Activated CD4-positive, alpha-beta T cell treated with anti-CD3 and anti-CD28 coated beads for 1 hour (primary cell): ENCODE measurements around the gene IAPP.
"Not testable (repeated sequence)": the region's sequence is repeated elsewhere in the genome, so short reads cannot be mapped to it uniquely, and the experiment has no call there.

Experiments
- DNase-seq: peaks from one replicate; pipeline ENCODE4 v3.0.0-alpha.2; 2020

Gene IAPP

DNA sequence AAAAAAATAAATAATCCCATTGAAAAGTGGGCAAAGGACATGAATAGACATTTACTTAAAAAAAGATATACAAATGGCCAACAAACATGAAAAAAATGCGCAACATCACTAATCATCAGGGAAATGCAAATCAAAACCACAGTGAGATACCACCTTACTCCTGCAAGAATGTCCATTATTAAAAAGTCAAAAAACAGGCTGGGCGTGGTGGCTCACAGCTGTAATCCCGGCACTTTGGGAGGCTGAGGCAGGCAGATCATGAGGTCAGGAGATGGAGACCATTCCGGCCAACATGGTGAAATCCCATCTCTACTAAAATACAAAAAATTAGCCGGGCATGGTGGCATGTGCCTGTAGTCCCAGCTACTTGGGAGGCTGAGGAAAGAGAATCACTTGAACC, 8.6 kb downstream of the IAPP start:
- not testable (repeated sequence) for DNase-seq

DNA sequence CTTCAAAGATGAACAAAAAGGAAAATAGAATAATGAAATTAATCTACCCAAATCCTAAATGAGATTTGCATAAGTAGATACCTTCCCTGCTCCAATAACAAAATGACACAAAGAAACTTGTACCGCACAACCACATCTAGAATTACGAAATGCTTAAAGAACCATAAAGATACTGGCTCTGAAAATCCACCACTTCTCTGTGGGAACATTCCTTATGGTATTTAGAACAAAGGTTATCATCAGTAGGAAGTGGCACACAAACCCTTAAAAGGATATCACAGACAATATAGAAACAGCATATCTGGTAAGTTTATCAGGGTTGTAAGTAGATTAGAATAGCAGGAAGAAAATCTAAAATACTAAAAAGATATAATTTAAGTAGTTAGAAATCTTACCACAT, 11.6 kb downstream of the IAPP start:
- DNase-seq: no peak

DNA sequence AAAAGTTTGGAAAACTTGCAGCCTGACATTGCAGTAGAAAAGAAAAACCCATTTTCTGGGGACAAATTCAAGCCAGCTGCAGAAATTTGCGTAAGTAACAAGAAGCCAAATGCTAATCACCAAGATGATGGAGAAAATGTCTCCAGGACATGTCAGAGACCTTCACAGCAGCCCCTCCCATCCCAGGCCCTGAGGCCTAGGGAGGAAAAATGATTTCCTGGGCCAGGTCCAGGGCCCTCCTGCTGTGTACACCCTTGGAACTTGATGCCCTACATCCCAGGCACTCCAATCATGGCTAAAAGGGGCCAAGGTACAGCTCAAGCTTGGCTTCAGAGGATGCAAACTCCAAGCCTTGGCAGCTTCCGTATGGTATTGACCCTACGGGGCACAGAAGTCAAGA, 14.5 kb downstream of the IAPP start:
- DNase-seq: no peak

DNA sequence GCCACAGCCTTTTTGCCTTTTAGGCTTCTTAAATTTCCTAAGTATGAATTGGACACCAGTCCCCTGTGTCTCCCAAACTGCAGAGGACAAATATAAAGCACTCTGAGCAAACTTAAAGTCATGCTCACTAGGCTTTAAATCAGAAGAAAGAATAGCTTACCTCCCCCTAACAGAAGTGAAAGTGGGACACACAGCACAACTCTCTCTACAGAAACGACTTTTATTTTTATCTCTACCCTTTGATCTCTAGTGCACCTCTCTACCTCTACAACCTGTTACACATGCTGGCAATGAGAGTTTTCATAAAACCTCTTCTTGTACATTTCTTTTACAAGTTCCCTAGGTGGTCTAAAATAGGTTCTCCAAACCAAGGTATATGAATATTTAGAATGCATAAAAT, 19.7 kb downstream of the IAPP start:
- DNase-seq: no peak

DNA sequence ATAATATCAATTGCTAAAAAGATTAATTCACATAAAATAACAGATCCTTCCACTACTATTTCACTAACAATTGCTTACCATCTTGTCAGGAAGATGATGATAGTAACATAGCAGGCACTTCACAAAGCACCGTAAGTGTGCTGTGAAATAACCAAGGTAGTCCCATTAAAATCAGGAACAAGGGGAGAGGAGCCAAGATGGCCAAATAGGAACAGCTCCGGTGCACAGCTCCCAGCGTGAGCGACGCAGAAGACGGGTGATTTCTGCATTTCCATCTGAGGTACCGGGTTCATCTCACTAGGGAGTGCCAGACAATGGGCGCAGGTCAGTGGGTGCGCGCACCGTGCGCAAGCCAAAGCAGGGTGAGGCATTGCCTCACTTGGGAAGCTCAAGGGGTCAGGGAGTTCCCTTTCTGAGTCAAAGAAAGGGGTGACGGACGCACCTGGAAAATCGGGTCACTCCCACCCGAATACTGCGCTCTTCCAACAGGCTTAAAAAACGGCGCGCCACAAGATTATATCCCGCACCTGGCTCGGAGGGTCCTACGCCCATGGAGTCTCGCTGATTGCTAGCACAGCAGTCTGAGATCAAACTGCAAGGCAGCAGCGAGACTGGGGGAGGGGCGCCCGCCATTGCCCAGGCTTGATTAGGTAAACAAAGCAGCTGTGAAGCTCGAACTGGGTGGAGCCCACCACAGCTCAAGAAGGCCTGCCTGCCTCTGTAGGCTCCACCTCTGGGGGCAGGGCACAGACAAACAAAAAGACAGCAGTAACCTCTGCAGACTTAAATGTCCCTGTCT, 22.3 kb downstream of the IAPP start:
- DNase-seq: not testable (repeated sequence)

DNA sequence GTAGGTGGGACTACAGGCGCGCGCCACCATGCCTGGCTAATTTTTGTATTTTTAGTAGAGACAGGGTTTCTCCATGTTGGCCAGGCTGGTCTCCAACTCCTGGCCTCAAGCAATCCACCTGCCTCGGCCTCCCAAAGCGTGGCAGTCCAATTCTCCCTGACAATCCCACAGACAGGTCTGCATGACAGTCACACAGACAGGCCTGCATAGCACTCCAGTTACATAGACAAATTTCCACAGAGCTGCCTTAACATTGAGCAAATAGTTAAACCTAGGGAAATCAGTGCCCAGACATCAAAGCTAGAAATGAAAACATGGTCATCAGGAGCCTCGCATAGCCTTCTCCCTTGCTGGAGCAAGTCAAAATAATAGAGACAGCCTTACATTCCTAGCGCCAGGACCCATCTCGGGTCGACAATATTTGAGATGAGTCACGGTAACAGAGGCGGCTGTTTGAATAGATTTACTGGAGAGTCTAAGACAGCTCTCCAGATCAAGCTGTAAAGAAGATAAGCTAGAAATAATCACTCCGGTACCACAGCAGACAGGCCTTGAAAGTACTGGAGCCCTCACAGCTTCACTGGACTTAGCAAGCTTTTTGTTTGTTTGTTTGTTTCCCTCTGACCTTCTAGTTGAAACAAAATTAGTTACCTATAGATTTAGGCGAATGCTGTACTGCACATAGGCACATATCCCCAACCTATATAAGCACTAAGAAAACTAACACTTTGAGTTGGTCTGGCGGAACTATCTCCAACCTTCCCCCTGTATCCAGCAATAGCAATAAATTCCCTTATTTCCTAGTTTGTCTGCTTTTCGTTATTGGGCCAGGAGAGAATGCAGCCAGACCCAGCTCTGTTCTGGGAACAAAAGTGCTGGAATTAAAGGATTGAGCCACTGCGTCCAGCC, 40.9 kb downstream of the IAPP start:
- no peak for DNase-seq

DNA sequence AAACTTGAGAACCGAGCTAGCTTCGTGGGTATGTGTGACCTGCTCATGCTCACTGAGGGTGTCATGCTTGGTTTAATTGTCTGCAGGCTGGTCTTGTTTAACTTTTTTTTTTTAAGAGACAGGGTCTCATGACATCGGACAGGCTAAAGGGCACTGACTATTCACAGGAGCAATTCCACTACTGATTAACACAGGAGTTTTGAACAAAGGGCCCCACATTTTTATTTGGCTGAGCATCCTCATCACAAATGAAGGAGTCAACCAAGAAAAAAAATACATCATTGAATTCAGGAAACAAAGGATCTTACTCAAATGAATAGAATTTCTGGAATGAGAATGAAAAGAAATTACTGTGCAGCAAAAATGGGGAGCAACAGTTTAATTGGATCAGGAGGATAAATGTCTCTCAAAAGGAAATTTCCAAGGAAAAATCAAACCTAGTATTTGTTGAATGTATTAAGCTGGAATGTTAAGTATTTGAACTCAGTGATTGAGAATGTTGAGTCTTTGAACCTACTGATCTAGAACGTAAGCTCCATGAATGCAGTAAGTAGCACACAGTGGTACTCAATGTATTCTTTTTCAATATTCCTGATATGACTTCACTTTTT, 43.9 kb downstream of the IAPP start:
- no peak for DNase-seq

DNA sequence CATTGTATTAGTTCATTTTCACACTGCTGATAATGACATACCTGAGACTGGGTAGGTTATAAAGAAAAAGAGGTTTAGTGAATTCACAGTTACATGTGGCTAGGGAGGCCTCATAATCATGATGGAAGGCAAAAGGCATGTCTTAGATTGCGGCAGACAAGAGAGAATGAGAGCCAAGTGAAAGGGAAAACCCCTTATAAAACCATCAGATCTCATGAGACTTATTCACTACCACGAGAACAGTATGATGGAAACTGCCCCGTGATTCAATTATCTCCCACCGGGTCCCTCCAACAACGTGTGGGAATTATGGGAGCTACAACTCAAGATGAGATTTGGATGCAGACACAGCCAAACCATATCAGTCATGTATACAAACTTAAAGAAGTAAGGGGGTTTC, 45.7 kb downstream of the IAPP start:
- not testable (repeated sequence) for DNase-seq

DNA sequence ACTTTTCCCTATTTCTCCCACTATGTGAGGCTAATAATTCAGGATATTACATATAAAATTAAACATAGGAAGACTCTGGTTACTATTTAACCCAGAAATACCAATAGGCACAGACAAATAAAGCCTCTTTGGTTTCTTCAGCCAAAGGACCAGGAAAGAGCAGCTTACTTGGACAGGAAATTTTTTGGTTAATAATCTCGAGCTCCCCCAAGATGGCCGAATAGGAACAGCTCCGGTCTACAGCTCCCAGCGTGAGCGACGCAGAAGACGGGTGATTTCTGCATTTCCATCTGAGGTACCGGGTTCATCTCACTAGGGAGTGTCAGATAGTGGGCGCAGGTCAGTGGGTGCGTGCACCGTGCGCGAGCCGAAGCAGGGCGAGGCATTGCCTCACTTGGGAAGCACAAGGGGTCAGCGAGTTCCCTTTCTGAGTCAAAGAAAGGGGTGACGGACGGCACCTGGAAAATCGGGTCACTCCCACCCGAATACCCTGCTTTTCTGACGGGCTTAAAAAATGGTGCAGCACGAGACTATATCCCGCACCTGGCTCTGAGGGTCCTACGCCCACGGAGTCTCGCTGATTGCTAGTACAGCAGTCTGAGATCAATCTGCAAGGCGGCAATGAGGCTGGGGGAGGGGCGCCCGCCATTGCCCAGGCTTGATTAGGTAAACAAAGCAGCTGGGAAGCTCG, 46.5 kb downstream of the IAPP start:
- DNase-seq: not testable (repeated sequence)

DNA sequence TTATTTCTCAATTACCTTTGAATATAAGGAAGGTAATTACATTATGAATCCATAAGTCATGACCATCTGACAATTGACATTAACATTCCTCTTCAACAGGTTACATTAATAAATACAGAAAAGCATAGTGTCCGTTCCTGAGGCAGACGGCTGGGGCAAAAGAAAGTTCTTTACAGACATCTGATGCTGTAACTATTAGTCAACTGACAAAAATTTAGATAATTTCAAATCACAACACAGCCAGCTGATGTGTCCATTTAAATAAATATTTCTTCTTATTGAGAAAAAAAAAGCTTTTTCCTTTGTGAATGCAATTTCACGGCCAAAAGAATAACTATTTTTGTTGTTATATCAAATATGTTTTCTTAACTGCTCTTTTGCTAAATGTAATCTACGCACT, 55.5 kb downstream of the IAPP start:
- no peak for DNase-seq
